Trophoblast cell (in vitro differentiated cells and primary cell): ENCODE results near the gene C2orf72.

Experiments
- DNase-seq, 2 donors: peaks; one replicate each; pipeline ENCODE4 v3.0.0-alpha.2; 2016
- H2AFZ ChIP-seq: 2 replicates; pipeline ENCODE4 v1.6.1; 2013; ENCODE audit warnings: low read length, moderate library complexity, mild to moderate bottlenecking; ENCODE audit not compliant: insufficient read depth, poor library complexity
- H2AK5ac ChIP-seq: 2 replicates; pipeline ENCODE4 v1.6.1; 2013; ENCODE audit warnings: mild to moderate bottlenecking, low read length
- H2BK120ac ChIP-seq: 2 replicates; pipeline ENCODE4 v1.6.1; 2013; ENCODE audit warnings: low read length, mild to moderate bottlenecking, moderate library complexity; ENCODE audit not compliant: insufficient read depth, poor library complexity
- H2BK12ac ChIP-seq: 2 replicates; pipeline ENCODE4 v1.6.1; 2013; ENCODE audit warnings: mild to moderate bottlenecking, low read length, moderate library complexity
- H2BK5ac ChIP-seq: 2 replicates; pipeline ENCODE4 v1.6.1; 2013; ENCODE audit warnings: low read length, low read depth, moderate library complexity, mild to moderate bottlenecking; ENCODE audit not compliant: poor library complexity
- H3K14ac ChIP-seq: 2 replicates; pipeline ENCODE4 v1.6.1; 2013; ENCODE audit warnings: mild to moderate bottlenecking, low read length
- H3K18ac ChIP-seq: 2 replicates; pipeline ENCODE4 v1.6.1; 2013; ENCODE audit warnings: mild to moderate bottlenecking, low read length
- H3K23ac ChIP-seq: 2 replicates; pipeline ENCODE4 v1.6.1; 2013; ENCODE audit warnings: low read length
- H3K27ac ChIP-seq: 2 replicates; pipeline ENCODE4 v1.5.1; 2013; ENCODE audit warnings: low read depth, mild to moderate bottlenecking, inconsistent platforms, low read length, moderate library complexity
- H3K27me3 ChIP-seq: 2 replicates; pipeline ENCODE4 v1.6.1; 2013; ENCODE audit warnings: inconsistent platforms, mild to moderate bottlenecking, low read length, moderate library complexity; ENCODE audit not compliant: insufficient read depth
- H3K36me3 ChIP-seq, 2 experiments: 1 replicate in 1 of 2; 2 replicates in 1 of 2; pipeline ENCODE4 v1.6.1; 2013; ENCODE audit warnings: low read length in 2 of 2, mild to moderate bottlenecking in 2 of 2, moderate library complexity in 1 of 2; ENCODE audit not compliant: insufficient read depth in 2 of 2, control insufficient read depth in 1 of 2
- H3K4ac ChIP-seq: 2 replicates; pipeline ENCODE4 v1.6.1; 2013; ENCODE audit warnings: low read depth, mild to moderate bottlenecking, low read length, moderate library complexity
- H3K4me1 ChIP-seq, 2 experiments: 1 replicate in 1 of 2; 2 replicates in 1 of 2; pipeline ENCODE4 v1.6.1; 2013; ENCODE audit warnings: low read length in 2 of 2, mild to moderate bottlenecking in 2 of 2, moderate library complexity in 1 of 2; ENCODE audit not compliant: insufficient read depth in 2 of 2, control insufficient read depth in 1 of 2
- H3K4me2 ChIP-seq: 2 replicates; pipeline ENCODE4 v1.6.1; 2013; ENCODE audit warnings: inconsistent platforms, mild to moderate bottlenecking, low read length, moderate library complexity
- H3K4me3 ChIP-seq: 2 replicates; pipeline ENCODE4 v1.5.1; 2013; ENCODE audit warnings: mild to moderate bottlenecking, low read depth, low read length, inconsistent platforms
- H3K79me1 ChIP-seq: one replicate; pipeline ENCODE4 v1.6.1; 2013; ENCODE audit warnings: low read length
- H3K79me2 ChIP-seq: 2 replicates; pipeline ENCODE4 v1.6.1; 2013; ENCODE audit warnings: low read length, mild to moderate bottlenecking; ENCODE audit not compliant: control insufficient read depth, insufficient read depth, poor library complexity
- H3K9ac ChIP-seq: 2 replicates; pipeline ENCODE4 v1.6.1; 2013; ENCODE audit warnings: mild to moderate bottlenecking, low read length
- H3K9me3 ChIP-seq: 2 replicates; pipeline ENCODE4 v1.6.1; 2013; ENCODE audit warnings: low read depth, mild to moderate bottlenecking, control low read depth, inconsistent platforms, low read length; ENCODE audit not compliant: insufficient read depth
- H4K12ac ChIP-seq: 2 replicates; pipeline ENCODE4 v1.6.1; 2013; ENCODE audit warnings: low read depth, mild to moderate bottlenecking, low read length, moderate library complexity
- H4K8ac ChIP-seq: 2 replicates; pipeline ENCODE4 v1.6.1; 2013; ENCODE audit warnings: low read depth, mild to moderate bottlenecking, low read length, moderate library complexity
- H4K91ac ChIP-seq: one replicate; pipeline ENCODE4 v1.6.1; 2013; ENCODE audit warnings: low read depth, mild to moderate bottlenecking, low read length, moderate library complexity
- WGBS: extraction: QIAGEN DNeasy Blood & Tissue Kit; methylation state at CpG from one replicate; pipeline ENCODE4 v1.1.7; 2013; ENCODE audit warnings: missing lambda C conversion rate; ENCODE audit not compliant: insufficient read length, insufficient coverage; ENCODE audit errors: extremely low coverage; 5-methylcytosine and 5-hydroxymethylcytosine counted together

The C2orf72 gene

DNA sequence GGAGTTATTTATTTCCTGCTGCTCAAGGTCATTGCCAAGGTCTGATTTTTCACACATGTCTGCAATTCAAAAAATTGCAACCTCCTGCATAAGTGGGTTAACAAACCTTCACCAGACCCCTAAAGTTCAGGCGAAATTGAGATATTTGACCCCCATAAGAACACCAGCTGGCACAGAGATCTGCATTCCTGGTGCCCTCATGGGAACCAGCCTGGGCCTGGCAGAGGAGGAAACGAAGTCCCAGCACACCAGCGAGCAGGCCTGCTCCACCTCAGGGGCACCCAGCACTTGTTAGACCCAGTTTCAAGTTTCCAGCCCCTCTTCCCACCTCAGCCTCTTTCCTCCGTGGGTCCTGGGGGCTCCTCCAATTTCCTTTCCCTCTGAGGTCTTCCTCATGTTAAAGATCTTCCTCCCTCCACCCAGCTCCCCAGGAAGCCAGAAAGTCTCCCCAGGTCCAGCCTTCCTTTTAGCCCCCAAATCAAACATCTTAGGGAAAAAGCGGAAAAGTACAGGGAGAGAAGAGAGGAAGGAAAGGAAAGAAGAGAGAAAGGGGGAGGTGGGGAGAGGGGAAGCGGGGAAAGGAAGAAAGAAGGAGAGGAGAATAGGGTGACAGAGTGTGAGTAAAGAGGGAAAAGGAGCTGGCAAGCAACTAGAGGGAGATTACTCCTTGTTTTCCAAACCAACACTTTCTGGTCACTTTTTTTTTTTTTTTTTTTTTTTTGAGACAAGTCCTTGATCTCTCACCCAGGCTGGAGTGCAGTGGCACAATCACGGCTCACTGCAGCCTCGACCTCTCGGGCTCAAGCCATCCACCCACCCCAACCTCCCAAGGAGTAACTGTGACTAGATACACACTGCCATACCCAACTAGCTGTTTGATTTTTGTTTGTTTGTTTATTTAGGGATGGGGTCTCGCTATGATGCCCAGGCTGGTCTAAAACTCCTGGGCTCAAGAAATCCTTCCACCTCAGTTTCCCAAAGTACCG is 3.9 kb upstream of the C2orf72 start:
- 92% methylated on average over 1 of the region's 11 CpGs for WGBS
- DNase-seq, result no peak
- Histone ChIP-seq H3K79me1 (peaks cover 4% of the 10 kb centered on the region), H2BK12ac (no peak overlapping the region), H2AK5ac (no peak overlapping the region), H3K14ac (no peak overlapping the region), H3K4me1 (peaks cover 4 to 5% of the 10 kb centered on the region in 2 experiments), H3K18ac (no peak overlapping the region), H3K79me2 (peaks cover 4% of the 10 kb centered on the region), H3K4me2 (no peak overlapping the region), H3K27ac (no peak overlapping the region), H2BK5ac (no peak overlapping the region), H2BK120ac (no peak overlapping the region), H2AFZ (no peak overlapping the region), H3K27me3 (peaks cover 10% of the 10 kb centered on the region), H4K91ac (no peak overlapping the region), H4K12ac (no peak overlapping the region), H3K36me3 (no peaks in the 10 kb centered on the region), H3K23ac (no peak overlapping the region), H3K4me3 (no peak overlapping the region), H3K4ac (no peak overlapping the region), H4K8ac (no peak overlapping the region), H3K9me3 (no peaks in the 10 kb centered on the region), H3K9ac (no peak overlapping the region)

GRCh38 chr2:231034291-231034882 is 2.9 kb upstream of the C2orf72 start:
- Histone ChIP-seq H2BK5ac (no peak overlapping the region), H3K14ac (no peak overlapping the region), H3K4me1 (peaks cover 4 to 5% of the 10 kb centered on the region in 2 experiments), H4K91ac (no peak overlapping the region), H3K36me3 (peaks cover 0 to 2% of the 10 kb centered on the region in 2 experiments), H2BK120ac (no peak overlapping the region), H4K12ac (no peak overlapping the region), H3K4me2 (no peak overlapping the region), H3K4me3 (no peak overlapping the region), H3K4ac (no peak overlapping the region), H4K8ac (no peak overlapping the region), H3K9me3 (peaks cover 1% of the 10 kb centered on the region), H2AFZ (no peak overlapping the region), H3K18ac (no peak overlapping the region), H3K9ac (no peak overlapping the region), H2AK5ac (no peak overlapping the region), H3K79me1 (peaks cover 5% of the 10 kb centered on the region), H3K79me2 (peaks cover 4% of the 10 kb centered on the region), H3K23ac (no peak overlapping the region), H3K27ac (no peak overlapping the region), H2BK12ac (no peak overlapping the region), H3K27me3 (peaks cover 14% of the 10 kb centered on the region)
- no peak for DNase-seq
- WGBS, result no CpG with 5 or more reads among the region's 4 CpGs

GRCh38 chr2:231036131-231036530 is 1.2 kb upstream of the C2orf72 start:
- no peak overlapping the region for H4K12ac ChIP-seq
- no peak overlapping the region for H3K4ac ChIP-seq
- H3K27me3 ChIP-seq, result peaks cover 14% of the 10 kb centered on the region
- DNase-seq, result peak; percentile 57 to 72
- H2BK5ac ChIP-seq, result no peak overlapping the region
- H4K8ac ChIP-seq, result no peak overlapping the region
- peak overlapping the region; percentile 10 for H4K91ac ChIP-seq
- no CpG with 5 or more reads among the region's 4 CpGs for WGBS
- no peak overlapping the region for H3K18ac ChIP-seq
- no peak overlapping the region for H3K23ac ChIP-seq
- peaks cover 1% of the 10 kb centered on the region for H3K9me3 ChIP-seq
- peaks cover 4% of the 10 kb centered on the region for H3K79me2 ChIP-seq
- H2BK120ac ChIP-seq, result no peak overlapping the region
- no peak overlapping the region for H2AK5ac ChIP-seq
- H2AFZ ChIP-seq, result no peak overlapping the region
- H3K4me1 ChIP-seq, result peaks cover 5% of the 10 kb centered on the region in 2 experiments
- H3K9ac ChIP-seq, result no peak overlapping the region
- H3K4me2 ChIP-seq, result no peak overlapping the region
- H3K79me1 ChIP-seq, result peaks cover 6% of the 10 kb centered on the region
- no peak overlapping the region for H3K14ac ChIP-seq
- no peak overlapping the region for H2BK12ac ChIP-seq
- H3K36me3 ChIP-seq, result peaks cover 0 to 2% of the 10 kb centered on the region in 2 experiments
- no peak overlapping the region for H3K4me3 ChIP-seq
- no peak overlapping the region for H3K27ac ChIP-seq

DNA sequence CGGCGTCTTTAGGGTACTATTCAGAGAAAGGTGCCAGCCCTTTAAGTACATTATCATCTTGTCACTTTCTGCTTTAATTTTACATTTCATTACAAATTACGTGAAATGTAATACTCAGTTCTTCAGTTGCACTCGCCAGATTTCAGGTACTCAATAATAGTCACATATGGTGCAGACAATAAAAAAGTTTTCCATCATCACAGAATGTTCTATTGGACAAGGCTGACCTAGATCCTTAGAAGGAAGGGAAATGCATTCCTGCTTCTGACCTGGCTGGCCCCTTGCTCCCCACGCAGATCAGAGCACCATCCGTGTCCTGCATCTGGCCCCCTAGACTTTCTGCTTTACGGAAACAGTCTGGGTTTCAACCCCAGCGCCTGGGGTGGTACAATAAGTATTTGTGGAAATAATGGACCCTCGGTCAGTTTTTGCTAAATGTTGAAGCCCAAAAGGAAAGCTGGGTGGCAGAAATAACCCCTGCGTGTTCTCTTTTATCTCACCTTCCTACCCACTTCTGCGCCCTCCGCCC is 681 bp upstream of the C2orf72 start:
- no CpG with 5 or more reads among the region's 12 CpGs for WGBS
- H4K12ac ChIP-seq, result no peak overlapping the region
- peak overlapping the region; percentile 35 for H4K8ac ChIP-seq
- no peak overlapping the region for H2BK12ac ChIP-seq
- no peak overlapping the region for H2BK5ac ChIP-seq
- no peak overlapping the region for H3K4me3 ChIP-seq
- no peak overlapping the region for H3K18ac ChIP-seq
- no peak overlapping the region for H3K14ac ChIP-seq
- H3K4me1 ChIP-seq, result peaks cover 8% of the 10 kb centered on the region in 2 experiments
- no peak overlapping the region for H3K4me2 ChIP-seq
- H2AK5ac ChIP-seq, result no peak overlapping the region
- H3K36me3 ChIP-seq, result peaks cover 0 to 2% of the 10 kb centered on the region in 2 experiments
- H2BK120ac ChIP-seq, result no peak overlapping the region
- H2AFZ ChIP-seq, result no peak overlapping the region
- no peak overlapping the region for H4K91ac ChIP-seq
- H3K79me1 ChIP-seq, result peaks cover 8% of the 10 kb centered on the region
- H3K9ac ChIP-seq, result no peak overlapping the region
- H3K27me3 ChIP-seq, result peaks cover 14% of the 10 kb centered on the region
- H3K9me3 ChIP-seq, result peaks cover 1% of the 10 kb centered on the region
- H3K27ac ChIP-seq, result no peak overlapping the region
- DNase-seq, result peak in 1 of 2 donors; percentile 14
- peaks cover 4% of the 10 kb centered on the region for H3K79me2 ChIP-seq
- no peak overlapping the region for H3K4ac ChIP-seq
- H3K23ac ChIP-seq, result no peak overlapping the region
